Fibroblast of gingiva (primary cell): ENCODE results near the gene LRP1B.
"Not testable (repeated sequence)": the region's sequence is repeated elsewhere in the genome, so short reads cannot be mapped to it uniquely, and the experiment has no call there.

Experiments
- DNase-seq: peaks from one replicate; pipeline ENCODE4 v3.0.0-alpha.2; 2011; ENCODE audit warnings: low read depth

The LRP1B gene

GRCh38 chr2:140603416-140603815 lies 1527.4 kb downstream of the LRP1B start:
- no peak for DNase-seq

DNA sequence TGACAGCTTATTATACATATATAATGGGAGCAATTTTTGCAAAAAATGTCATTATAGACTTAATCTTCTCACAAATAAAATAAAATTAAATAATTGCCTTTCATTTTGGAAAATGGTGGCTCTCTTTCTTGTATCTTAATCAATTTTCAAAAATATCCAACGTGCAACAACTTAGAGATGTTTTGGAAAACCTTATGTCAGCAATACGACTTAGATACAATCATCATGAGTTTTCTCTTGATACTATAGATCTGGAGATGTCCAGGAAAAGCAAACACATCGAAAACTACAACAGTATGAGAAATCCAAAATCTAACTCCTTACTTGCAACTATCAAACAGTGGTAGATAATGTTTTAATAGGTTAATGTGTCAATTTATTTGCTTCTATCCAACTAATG lies 1529.0 kb downstream of the LRP1B start:
- no peak for DNase-seq

GRCh38 chr2:140601342-140601741 lies 1529.5 kb downstream of the LRP1B start:
- no peak for DNase-seq

- DNase-seq, result peak; percentile 54
Observed at GRCh38 chr2:140600116-140600515, 1530.7 kb downstream of the LRP1B start.

DNA sequence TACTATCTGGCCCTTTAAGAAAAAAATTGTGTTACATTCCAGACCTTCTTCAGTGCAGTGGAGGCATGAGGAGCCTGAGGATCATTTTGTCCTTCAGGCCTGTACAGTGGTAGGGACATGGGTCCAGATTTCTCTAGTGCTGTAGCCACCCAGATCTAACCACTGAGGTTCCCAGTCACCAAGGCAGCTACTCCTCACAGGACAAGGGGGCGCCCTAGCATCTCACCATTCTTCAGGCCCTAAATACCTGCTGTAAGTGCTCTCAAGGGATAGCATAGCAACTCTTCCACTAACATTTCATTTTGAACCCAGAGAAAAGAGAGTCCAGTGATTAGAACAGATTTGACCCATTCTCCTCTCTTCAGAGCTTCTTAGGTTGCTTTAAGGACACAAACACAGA lies 1533.0 kb downstream of the LRP1B start:
- DNase-seq, result no peak

DNA sequence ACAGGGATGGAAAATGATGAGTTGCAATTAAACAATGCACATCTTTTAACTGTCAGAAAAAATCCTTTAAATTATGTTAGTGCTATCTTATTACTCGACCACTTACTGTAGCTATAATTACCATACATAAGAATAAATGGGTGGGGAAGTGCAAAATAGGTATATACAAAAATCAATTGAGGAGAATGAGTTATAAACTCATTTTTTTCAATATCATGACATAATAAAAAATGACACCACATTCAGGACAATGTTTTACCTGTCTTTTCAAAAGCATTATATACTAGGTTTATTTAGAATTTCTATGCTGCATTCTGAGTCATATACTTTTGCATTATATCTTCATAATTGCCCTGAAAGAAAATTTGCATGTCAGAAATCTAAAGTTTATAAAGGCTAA lies 1533.6 kb downstream of the LRP1B start:
- no peak for DNase-seq

DNA sequence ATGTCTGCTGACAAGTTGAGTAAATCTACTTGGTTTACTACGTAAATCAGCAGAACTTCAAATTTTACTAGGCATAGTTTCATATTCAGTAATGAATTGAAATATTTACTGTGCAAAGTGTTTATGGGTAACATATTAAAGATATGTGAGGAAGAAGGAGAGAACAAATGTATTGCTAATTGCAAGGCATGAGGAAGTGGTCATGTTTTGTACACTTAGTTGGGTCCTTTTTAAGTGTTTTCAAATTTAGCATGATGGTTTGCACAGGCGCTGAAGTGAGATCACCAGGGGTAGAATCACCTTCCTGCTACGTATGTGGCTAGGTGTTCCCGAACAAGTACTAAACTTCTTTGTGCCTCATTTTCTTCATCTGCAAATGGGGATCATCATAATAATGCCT lies 1534.4 kb downstream of the LRP1B start:
- DNase-seq, result no peak

- DNase-seq, result no peak
Observed at GRCh38 chr2:140595107-140595506, 1535.7 kb downstream of the LRP1B start.

DNA sequence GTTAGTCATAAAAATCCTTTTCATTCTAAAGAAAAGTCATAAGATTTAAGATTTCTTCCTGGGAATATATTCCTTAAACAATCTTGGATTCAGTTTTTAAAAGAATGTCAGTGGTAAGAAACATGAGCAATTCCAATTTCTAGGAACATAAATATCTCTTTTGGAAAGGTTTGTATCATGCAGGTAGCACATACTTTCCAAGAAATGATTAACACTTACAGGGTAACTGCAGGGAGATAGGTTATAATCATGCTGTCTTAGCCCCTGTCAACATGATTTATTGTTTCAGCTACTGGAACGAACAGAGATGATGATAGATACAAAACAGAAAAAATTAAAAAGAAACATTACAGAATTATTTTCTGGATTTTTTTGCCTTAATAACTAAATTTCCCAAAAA lies 1537.7 kb downstream of the LRP1B start:
- no peak for DNase-seq

DNA sequence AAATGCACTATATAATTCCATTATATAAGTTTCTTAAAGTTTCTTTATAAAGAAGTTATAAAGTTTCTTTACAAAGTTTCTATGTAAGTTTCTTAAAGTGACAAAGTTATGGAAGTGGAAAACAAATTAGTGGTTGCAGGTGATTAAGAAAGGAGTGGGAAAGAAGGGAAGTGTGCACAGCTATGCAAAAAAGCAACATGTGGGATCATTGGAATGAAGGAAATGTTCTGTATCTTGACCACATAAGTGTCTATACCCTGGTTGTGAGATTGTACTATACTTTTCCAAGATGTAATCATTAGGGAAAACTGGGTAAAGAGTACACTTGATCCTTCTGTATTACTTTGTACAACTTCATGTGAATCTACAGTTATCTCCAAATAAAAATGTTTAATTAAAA lies 1541.1 kb downstream of the LRP1B start:
- DNase-seq, result no peak

GRCh38 chr2:140589273-140589672 lies 1541.5 kb downstream of the LRP1B start:
- DNase-seq, result no peak

GRCh38 chr2:140586379-140586778 lies 1544.4 kb downstream of the LRP1B start:
- DNase-seq, result no peak

DNA sequence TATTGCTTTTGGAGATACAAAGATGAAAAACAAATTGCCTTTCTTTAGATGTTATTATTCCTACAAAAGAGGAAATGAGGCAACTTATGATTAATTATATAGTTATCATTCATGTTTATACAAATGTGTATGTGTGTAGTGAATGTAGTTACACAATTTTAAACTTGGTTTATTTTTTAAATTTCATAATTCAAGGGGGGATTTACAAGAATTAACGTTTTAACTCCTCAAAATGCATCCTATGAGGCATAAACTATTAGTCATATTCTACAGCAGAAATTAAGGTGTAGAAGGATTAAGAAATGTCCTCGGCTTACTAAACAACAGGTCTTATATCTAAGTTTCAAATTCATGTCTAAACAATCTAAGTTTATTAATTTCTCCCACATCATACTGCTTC lies 1545.8 kb downstream of the LRP1B start:
- DNase-seq, result no peak

DNA sequence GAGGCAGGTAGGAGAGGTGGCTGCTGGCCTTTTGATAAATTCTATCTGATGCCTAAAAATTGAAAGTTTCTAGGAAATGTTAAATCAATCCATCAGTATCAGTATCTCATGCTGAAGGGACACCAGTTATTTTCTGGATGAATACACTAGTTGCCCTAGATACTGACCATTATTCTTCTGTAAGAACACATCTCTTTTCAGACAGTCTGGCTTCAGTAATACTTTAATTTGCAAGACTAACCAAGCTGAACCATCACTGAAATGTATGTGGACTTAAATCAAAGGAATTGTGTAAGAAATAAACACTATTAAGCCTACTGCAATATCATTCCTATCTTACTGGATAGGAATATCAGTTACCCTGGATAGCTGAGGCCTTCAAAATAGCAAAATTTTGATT lies 1546.3 kb downstream of the LRP1B start:
- no peak for DNase-seq

DNA sequence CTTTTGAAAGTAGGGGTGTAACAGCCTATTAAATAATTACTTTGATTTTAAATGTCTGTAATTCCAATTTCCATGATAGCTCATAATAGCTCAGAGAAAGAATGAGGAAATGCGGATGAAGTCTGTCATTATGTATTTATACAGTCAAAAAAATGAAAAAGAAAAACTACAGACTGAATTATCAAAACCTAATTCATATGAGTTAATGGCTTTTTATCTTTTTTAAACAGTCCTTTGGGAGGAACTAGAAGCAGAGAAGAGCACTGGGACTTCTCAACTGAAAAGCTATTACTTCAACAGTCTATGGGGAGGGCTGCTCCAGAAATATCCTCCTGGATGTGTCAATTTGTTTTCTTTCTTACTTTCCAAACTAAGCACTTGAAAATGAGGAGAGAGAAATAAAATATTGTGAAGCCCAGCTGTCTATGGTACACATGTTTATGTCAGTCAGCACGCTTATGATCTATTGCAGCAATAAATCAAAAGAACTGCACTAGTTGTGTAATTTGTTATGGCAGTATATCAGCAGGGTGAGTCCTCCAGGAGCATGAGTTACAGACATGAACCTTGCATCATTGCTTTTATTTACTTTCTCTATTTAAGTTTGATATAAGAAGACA lies 1550.2 kb downstream of the LRP1B start:
- peak; percentile 30 for DNase-seq

- no peak for DNase-seq
Observed at GRCh38 chr2:140577453-140577852, 1553.4 kb downstream of the LRP1B start.

DNA sequence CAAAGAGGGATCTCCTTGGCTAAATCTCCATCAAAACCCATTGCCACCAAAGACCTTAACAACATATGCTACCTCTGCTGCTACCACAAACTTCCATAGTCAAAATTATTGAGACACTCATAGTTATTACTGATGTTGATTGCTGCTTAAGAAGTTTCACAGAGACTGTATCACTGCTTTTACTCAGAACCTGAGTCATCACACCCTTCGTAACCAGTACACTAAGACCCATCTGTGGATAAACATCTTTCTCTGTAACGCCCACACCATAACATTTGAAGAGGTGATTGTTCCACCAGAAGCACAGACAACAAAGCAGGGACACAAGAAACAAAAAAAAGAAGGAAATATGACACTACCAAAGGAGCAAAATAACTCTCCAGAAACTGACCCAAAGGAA lies 1563.1 kb downstream of the LRP1B start:
- DNase-seq, result no peak

GRCh38 chr2:140565756-140566155 lies 1565.1 kb downstream of the LRP1B start:
- no peak for DNase-seq

DNA sequence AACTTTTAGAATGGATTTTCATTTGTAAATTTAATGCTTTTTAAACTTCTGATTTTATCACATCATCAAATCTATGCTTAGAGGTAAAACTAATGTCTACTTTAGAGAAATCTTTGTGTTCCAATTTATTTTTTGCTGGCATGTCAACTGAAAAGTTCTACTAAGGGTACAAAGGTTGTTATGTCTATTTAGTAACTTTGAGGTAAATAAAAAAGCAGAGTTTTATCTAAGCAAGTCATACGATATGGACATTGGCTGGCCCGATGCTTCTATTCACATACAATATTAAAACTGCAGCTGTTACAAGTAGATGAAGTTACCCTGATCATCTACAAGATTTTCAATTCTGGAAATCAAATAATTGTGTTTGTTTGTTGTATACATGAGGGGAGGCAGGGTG lies 1575.1 kb downstream of the LRP1B start:
- DNase-seq, result no peak

GRCh38 chr2:140552634-140553033 lies 1578.2 kb downstream of the LRP1B start:
- DNase-seq, result no peak

GRCh38 chr2:140551287-140551686 lies 1579.5 kb downstream of the LRP1B start:
- DNase-seq, result no peak

GRCh38 chr2:140550821-140551220 lies 1580.0 kb downstream of the LRP1B start:
- DNase-seq, result no peak

- DNase-seq, result not testable (repeated sequence)
Observed at GRCh38 chr2:140544769-140545168, 1586.0 kb downstream of the LRP1B start.

GRCh38 chr2:140542627-140543026 lies 1588.2 kb downstream of the LRP1B start:
- no peak for DNase-seq
